ENCODE data around the gene MC2R.
"Not testable (repeated sequence)": the region's sequence is repeated elsewhere in the genome, so short reads cannot be mapped to it uniquely, and the experiment has no call there.

The MC2R gene

DNA sequence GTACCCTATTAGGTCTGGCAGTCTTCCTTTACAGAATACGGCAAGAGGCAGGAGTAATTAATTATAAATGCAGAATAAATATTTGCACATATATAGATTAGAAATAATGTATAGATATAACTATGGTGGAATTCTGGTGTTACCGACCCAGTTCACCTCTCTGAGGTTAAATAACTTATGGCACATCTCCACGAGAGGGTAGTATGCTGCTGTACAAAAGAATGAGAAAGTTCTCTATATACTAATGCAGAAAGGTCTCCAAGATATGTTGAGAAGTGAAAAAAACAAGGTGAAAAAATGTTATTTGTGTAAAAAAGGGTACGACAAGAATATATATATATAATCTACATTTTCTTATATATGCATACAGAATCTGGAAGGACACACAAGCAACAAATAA, 40.8 kb downstream of the MC2R start:
- no peak for DNase-seq
- H3K27ac ChIP-seq: no peak overlapping the region
- no peaks in the 10 kb centered on the region for H3K36me3 ChIP-seq
- H3K4me3 ChIP-seq: no peak overlapping the region
- no peak for TF ChIP-seq CTCF (IDR thresholded peaks at IDR 0.05)
- H3K27me3 ChIP-seq: peaks cover 0 to 18% of the 10 kb centered on the region in 2 donors
- H3K9me3 ChIP-seq: no peaks in the 10 kb centered on the region
- intact Hi-C loops (cut with DNase I; ENCODE audit: low total_unique reads): loop anchor here (1.0 kb wide), 1 partner anchor 31 kb away; no protein-coding TSS in a partner anchor
- H3K4me1 ChIP-seq: no peaks in the 10 kb centered on the region

- no peak overlapping the region for H3K27ac ChIP-seq
- H3K4me3 ChIP-seq: no peak overlapping the region
- intact Hi-C loops (cut with DNase I; ENCODE audit: low total_unique reads): no loop called here
- DNase-seq: no peak
- no peaks in the 10 kb centered on the region for H3K36me3 ChIP-seq
- TF ChIP-seq CTCF (IDR thresholded peaks at IDR 0.05): no peak
- H3K27me3 ChIP-seq: peaks cover 0 to 28% of the 10 kb centered on the region in 2 donors
- peaks cover 0 to 8% (median 0%) of the 10 kb centered on the region in 4 donors for H3K4me1 ChIP-seq
- no peaks in the 10 kb centered on the region for H3K9me3 ChIP-seq
Measured at GRCh38 chr18:13872932-13873331, 42.4 kb downstream of the MC2R start.

DNA sequence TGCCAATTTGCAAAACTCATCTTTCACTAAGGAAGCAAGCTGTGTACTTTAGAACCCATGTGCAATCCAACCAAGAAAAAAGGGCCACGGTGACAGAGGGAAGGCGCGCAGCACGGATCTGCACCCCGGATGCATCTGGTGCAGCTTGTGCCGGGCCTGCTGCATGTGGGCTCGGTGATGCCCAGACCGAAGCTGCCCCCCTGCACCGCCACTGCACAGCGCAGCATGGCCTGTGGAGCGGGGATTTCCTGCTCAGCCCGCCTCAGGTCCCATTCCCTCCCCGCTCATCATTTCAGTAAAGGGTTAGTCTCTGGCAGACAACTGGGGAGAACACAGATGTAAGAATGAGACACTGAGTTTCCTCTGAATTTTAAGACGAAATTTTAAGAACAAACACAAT, 43.0 kb downstream of the MC2R start:
- Histone ChIP-seq H3K4me3 (no peak overlapping the region), H3K9me3 (no peaks in the 10 kb centered on the region), H3K27me3 (peaks cover 0 to 28% of the 10 kb centered on the region in 2 donors), H3K36me3 (no peaks in the 10 kb centered on the region), H3K27ac (no peak overlapping the region), H3K4me1 (peaks cover 0 to 8% (median 0%) of the 10 kb centered on the region in 4 donors)
- intact Hi-C loops (cut with DNase I; ENCODE audit: low total_unique reads): no loop called here
- no peak for DNase-seq
- TF ChIP-seq CTCF (IDR thresholded peaks at IDR 0.05): no peak

GRCh38 chr18:13871701-13872100, 43.6 kb downstream of the MC2R start:
- DNase-seq: no peak
- Histone ChIP-seq H3K36me3 (no peaks in the 10 kb centered on the region), H3K27ac (no peak overlapping the region), H3K4me1 (peaks cover 0 to 8% (median 0%) of the 10 kb centered on the region in 4 donors), H3K27me3 (peaks cover 0 to 31% of the 10 kb centered on the region in 2 donors), H3K9me3 (no peaks in the 10 kb centered on the region), H3K4me3 (no peak overlapping the region)
- TF ChIP-seq CTCF (IDR thresholded peaks at IDR 0.05): no peak
- intact Hi-C loops (cut with DNase I; ENCODE audit: low total_unique reads): no loop called here

- Histone ChIP-seq H3K4me1 (peaks cover 0 to 8% (median 0%) of the 10 kb centered on the region in 4 donors), H3K36me3 (no peaks in the 10 kb centered on the region), H3K27me3 (peaks cover 0 to 31% of the 10 kb centered on the region in 2 donors), H3K9me3 (no peaks in the 10 kb centered on the region), H3K4me3 (no peak overlapping the region), H3K27ac (no peak overlapping the region)
- intact Hi-C loops (cut with DNase I; ENCODE audit: low total_unique reads): no loop called here
- TF ChIP-seq CTCF (IDR thresholded peaks at IDR 0.05): no peak
- DNase-seq: no peak
Measured at GRCh38 chr18:13868501-13869271, 46.6 kb downstream of the MC2R start.

GRCh38 chr18:13862898-13863297, 52.4 kb downstream of the MC2R start:
- not testable (repeated sequence) for DNase-seq

More at GRCh38 chr18:13862898-13863297, 52.4 kb downstream of the MC2R start:
- H3K4me1 ChIP-seq; H3K4me3 ChIP-seq; intact Hi-C loops (cut with DNase I; ENCODE audit: low total_unique reads); H3K36me3 ChIP-seq; H3K27ac ChIP-seq; H3K27me3 ChIP-seq; H3K9me3 ChIP-seq: not testable (repeated sequence)
